Cardiac fibroblast (primary cell): ENCODE measurements around the gene RPL7L1.

Experiments used
- DNase-seq, 2 donors: peaks; one replicate each; pipeline versions ENCODE4 v3.0.0 to v3.0.0-alpha.2; 2010; ENCODE audit warnings: low read depth in 2 of 2
- H3K4me3 ChIP-seq, 2 donors: replicated peaks in 1 of 2; 1 replicate in 1 of 2; 2 replicates in 1 of 2; pipeline ENCODE4 v1.5.1; 2011; ENCODE audit warnings: low read depth in 2 of 2, low read length in 2 of 2, mild to moderate bottlenecking in 2 of 2, moderate library complexity in 1 of 2
- CTCF ChIP-seq: IDR thresholded peaks from one replicate; pipeline ENCODE4 v1.5.1; 2011; ENCODE audit warnings: low read depth, mild to moderate bottlenecking, low read length, inconsistent platforms

Gene RPL7L1

DNA sequence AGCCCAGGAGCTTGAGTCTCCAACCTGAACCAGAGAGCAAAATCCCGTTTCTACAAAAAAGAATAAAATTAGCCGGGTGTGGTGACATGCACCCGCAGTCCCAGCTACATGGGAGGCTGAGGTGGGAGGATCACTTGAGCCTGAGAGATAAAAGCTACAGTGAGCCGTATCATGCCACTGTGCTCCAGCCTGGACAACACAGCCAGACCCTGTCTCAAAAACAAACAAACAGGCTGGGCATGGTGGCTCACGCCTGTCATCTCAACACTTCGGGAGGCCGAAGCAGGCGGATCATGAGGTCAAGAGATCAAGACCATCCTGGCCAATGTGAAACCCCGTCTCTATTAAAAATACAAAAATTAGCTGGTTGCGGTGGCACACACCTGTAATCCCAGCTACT lies 25.1 kb downstream of the RPL7L1 start:
- H3K4me3 ChIP-seq, result no peak overlapping the region

DNA sequence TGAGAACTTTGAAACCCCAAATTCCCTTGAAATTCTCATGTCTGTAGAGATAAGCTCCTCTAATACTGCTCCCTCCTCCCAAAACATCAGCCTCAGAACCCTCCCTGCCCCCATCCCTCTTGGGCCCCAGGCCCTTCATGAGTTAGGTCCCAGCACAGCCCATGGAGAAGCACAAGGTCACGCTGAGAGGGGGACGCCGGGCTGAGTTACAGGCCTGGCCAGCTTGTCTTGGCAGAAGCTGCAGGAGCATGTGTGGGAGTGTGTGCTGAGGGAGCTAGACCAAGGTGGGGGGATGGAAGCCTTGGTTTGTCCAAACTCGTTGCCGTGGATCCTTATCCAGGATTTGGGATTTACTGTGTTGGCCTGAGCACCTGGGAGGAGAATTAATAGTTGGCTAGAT lies 27.9 kb downstream of the RPL7L1 start:
- no peak overlapping the region for H3K4me3 ChIP-seq
- no peak for TF ChIP-seq CTCF
- peak; percentile 20 to 67 for DNase-seq

More for the DNA sequence above, 25.1 kb downstream of the RPL7L1 start:
- no peak for TF ChIP-seq CTCF
- no peak for DNase-seq

DNA sequence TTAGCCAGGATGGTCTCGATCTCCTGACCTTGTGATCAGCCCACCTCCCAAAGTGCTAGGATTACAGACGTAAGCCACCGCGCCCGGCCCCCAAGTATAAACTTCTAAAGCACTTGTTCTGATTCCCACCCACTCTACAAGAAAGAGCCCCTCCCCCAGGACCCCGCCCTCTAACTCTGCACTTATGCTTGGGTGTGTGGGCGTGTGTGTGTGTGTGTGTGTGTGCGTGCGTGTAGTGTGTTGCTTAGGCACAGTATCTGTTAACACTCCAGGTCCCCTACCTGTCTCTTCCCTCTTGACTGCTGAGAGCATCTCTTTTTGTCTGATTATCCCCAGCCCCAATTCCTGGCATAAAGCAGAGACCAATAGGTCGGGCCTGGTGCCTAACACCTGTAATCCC lies 30.4 kb downstream of the RPL7L1 start:
- H3K4me3 ChIP-seq, result no peak overlapping the region
- DNase-seq, result no peak
- no peak for TF ChIP-seq CTCF

GRCh38 chr6:42911171-42912021 lies 32.0 kb downstream of the RPL7L1 start:
- no peak for DNase-seq
- peak overlapping the region in 1 of 2 donors; percentile 13 for H3K4me3 ChIP-seq
- TF ChIP-seq CTCF, result no peak

GRCh38 chr6:42914546-42914945 lies 35.1 kb downstream of the RPL7L1 start:
- no peak for TF ChIP-seq CTCF
- H3K4me3 ChIP-seq, result no peak overlapping the region
- no peak for DNase-seq

DNA sequence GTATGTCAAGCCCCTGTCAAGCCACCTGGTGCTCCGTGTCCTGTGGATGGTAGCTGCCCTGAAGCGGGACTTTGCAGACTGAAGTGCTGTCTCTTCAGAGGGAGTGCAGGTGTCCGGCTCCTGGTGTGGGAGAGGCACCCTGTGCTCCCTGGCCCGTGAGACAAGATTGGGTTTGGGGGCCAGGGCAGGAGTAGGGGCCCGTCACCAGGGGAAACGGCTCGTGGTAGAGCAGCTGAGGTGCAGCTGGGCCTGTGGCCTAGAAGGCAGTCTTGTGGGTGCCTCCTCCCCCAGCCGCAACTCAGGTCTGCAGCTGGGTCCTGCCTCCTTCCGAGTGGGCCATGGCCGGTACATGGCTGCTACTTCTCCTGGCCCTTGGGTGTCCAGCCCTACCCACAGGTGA lies 36.3 kb downstream of the RPL7L1 start, which contains the start of gene PTCRA:
PTCRA (plus strand) TSS at position 322 of the 400 bp plus-strand sequence; CDS start at position 339, 17 bp downstream.
- no peak within 1 kb of the TSS for H3K4me3 ChIP-seq
- TF ChIP-seq CTCF, result no peak
- DNase-seq, result no peak
